Muscle layer of duodenum (tissue), 2 donors: ENCODE data around the gene SNX22.

Experiments
- H3K27ac ChIP-seq: one replicate; pipeline ENCODE4 v1.7.0; 2013; ENCODE audit warnings: mild to moderate bottlenecking, low read length
- H3K27me3 ChIP-seq: one replicate; pipeline ENCODE4 v1.7.0; 2013; ENCODE audit warnings: low read depth, mild to moderate bottlenecking, control low read depth, low read length
- H3K36me3 ChIP-seq, 2 donors: one replicate each; pipeline ENCODE4 v1.7.0; 2013; ENCODE audit warnings: low read length in 2 of 2, control low read depth in 1 of 2, mild to moderate bottlenecking in 1 of 2; ENCODE audit not compliant: insufficient read depth in 2 of 2, control insufficient read depth in 1 of 2
- H3K4me1 ChIP-seq, 2 donors: one replicate each; pipeline ENCODE4 v1.7.0; 2013; ENCODE audit warnings: low read length in 2 of 2, mild to moderate bottlenecking in 2 of 2, control low read depth in 1 of 2, moderate library complexity in 1 of 2; ENCODE audit not compliant: insufficient read depth in 2 of 2, control insufficient read depth in 1 of 2
- H3K4me3 ChIP-seq, 2 donors: one replicate each; pipeline ENCODE4 v1.7.0; 2013; ENCODE audit warnings: low read length in 2 of 2, low read depth in 1 of 2, mild to moderate bottlenecking in 1 of 2
- H3K9me3 ChIP-seq, 2 donors: one replicate each; pipeline ENCODE4 v1.7.0; 2013; ENCODE audit warnings: low read length in 2 of 2, control low read depth in 1 of 2, mild to moderate bottlenecking in 1 of 2; ENCODE audit not compliant: control insufficient read depth in 1 of 2
- donor health status: healthy.

The SNX22 gene

GRCh38 chr15:64148168-64148567, 3.4 kb upstream of the SNX22 start:
- H3K4me1 ChIP-seq, result peaks cover 0 to 23% of the 10 kb centered on the region in 2 donors

GRCh38 chr15:64148581-64148980, 3.0 kb upstream of the SNX22 start:
- H3K4me1 ChIP-seq, result peaks cover 0 to 26% of the 10 kb centered on the region in 2 donors
- H3K36me3 ChIP-seq, result peaks cover 7 to 14% of the 10 kb centered on the region in 2 donors
- no peak overlapping the region for H3K27ac ChIP-seq

More at GRCh38 chr15:64148168-64148567, 3.4 kb upstream of the SNX22 start:
- Histone ChIP-seq H3K27me3 (peaks cover 13% of the 10 kb centered on the region), H3K36me3 (peaks cover 11 to 18% of the 10 kb centered on the region in 2 donors), H3K27ac (no peak overlapping the region), H3K9me3 (no peaks in the 10 kb centered on the region), H3K4me3 (no peak overlapping the region)

GRCh38 chr15:64149424-64149823, 2.1 kb upstream of the SNX22 start:
- peaks cover 3 to 8% of the 10 kb centered on the region in 2 donors for H3K36me3 ChIP-seq
- H3K27me3 ChIP-seq, result peaks cover 15% of the 10 kb centered on the region
- H3K9me3 ChIP-seq, result no peaks in the 10 kb centered on the region
- no peak overlapping the region for H3K4me3 ChIP-seq
- H3K4me1 ChIP-seq, result peaks cover 0 to 26% of the 10 kb centered on the region in 2 donors
- H3K27ac ChIP-seq, result no peak overlapping the region

More at GRCh38 chr15:64148581-64148980, 3.0 kb upstream of the SNX22 start:
- Histone ChIP-seq H3K4me3 (no peak overlapping the region), H3K27me3 (peaks cover 15% of the 10 kb centered on the region), H3K9me3 (no peaks in the 10 kb centered on the region)

GRCh38 chr15:64149893-64150578, 1.5 kb upstream of the SNX22 start:
- H3K9me3 ChIP-seq, result no peaks in the 10 kb centered on the region
- peaks cover 0 to 26% of the 10 kb centered on the region in 2 donors for H3K4me1 ChIP-seq
- peaks cover 15% of the 10 kb centered on the region for H3K27me3 ChIP-seq
- no peak overlapping the region for H3K27ac ChIP-seq
- H3K36me3 ChIP-seq, result peaks cover 0 to 8% of the 10 kb centered on the region in 2 donors
- no peak overlapping the region for H3K4me3 ChIP-seq

- Histone ChIP-seq H3K4me3 (peak overlapping the region in 1 of 2 donors; percentile 58), H3K27me3 (peaks cover 15% of the 10 kb centered on the region), H3K27ac (no peak overlapping the region), H3K9me3 (no peaks in the 10 kb centered on the region), H3K4me1 (peaks cover 0 to 26% of the 10 kb centered on the region in 2 donors), H3K36me3 (peaks cover 26 to 29% of the 10 kb centered on the region in 2 donors)
These were observed 1.2 kb downstream of the SNX22 start for GRCh38 chr15:64152507-64153387.

- peaks cover 15% of the 10 kb centered on the region for H3K27me3 ChIP-seq
- H3K4me3 ChIP-seq, result no peak overlapping the region
- H3K9me3 ChIP-seq, result no peaks in the 10 kb centered on the region
- H3K36me3 ChIP-seq, result peaks cover 35 to 39% of the 10 kb centered on the region in 2 donors
- H3K4me1 ChIP-seq, result peaks cover 2 to 32% of the 10 kb centered on the region in 2 donors
- H3K27ac ChIP-seq, result no peak overlapping the region
These were observed 2.2 kb downstream of the SNX22 start for GRCh38 chr15:64153480-64154367.

- Histone ChIP-seq H3K9me3 (no peaks in the 10 kb centered on the region), H3K27ac (no peak overlapping the region), H3K4me3 (no peak overlapping the region), H3K4me1 (peaks cover 5 to 34% of the 10 kb centered on the region in 2 donors), H3K27me3 (peaks cover 15% of the 10 kb centered on the region), H3K36me3 (peaks cover 50 to 55% of the 10 kb centered on the region in 2 donors)
These were observed 4.5 kb downstream of the SNX22 start for GRCh38 chr15:64155802-64156651.

- Histone ChIP-seq H3K36me3 (peaks cover 50 to 55% of the 10 kb centered on the region in 2 donors), H3K4me1 (peaks cover 8 to 34% of the 10 kb centered on the region in 2 donors)
These were observed 5.3 kb downstream of the SNX22 start for GRCh38 chr15:64156652-64157331.

GRCh38 chr15:64157599-64158125, 6.1 kb downstream of the SNX22 start:
- peaks cover 13 to 32% of the 10 kb centered on the region in 2 donors for H3K4me1 ChIP-seq
- H3K36me3 ChIP-seq, result peaks cover 50 to 55% of the 10 kb centered on the region in 2 donors
- H3K9me3 ChIP-seq, result no peaks in the 10 kb centered on the region
- H3K4me3 ChIP-seq, result no peak overlapping the region
- no peak overlapping the region for H3K27ac ChIP-seq
- H3K27me3 ChIP-seq, result peaks cover 7% of the 10 kb centered on the region

More at GRCh38 chr15:64156652-64157331, 5.3 kb downstream of the SNX22 start:
- Histone ChIP-seq H3K9me3 (no peaks in the 10 kb centered on the region), H3K27me3 (peaks cover 15% of the 10 kb centered on the region), H3K27ac (no peak overlapping the region), H3K4me3 (no peak overlapping the region)
